Measurements from ENCODE around the gene RASSF1. TPM values are rescaled to one million over a fixed set of nuclear protein-coding genes. Genes with fewer than 3 reads are reported as not detected.

RASSF1 gene
- total RNA-seq, 1 donor = 45.7 TPM

DNA sequence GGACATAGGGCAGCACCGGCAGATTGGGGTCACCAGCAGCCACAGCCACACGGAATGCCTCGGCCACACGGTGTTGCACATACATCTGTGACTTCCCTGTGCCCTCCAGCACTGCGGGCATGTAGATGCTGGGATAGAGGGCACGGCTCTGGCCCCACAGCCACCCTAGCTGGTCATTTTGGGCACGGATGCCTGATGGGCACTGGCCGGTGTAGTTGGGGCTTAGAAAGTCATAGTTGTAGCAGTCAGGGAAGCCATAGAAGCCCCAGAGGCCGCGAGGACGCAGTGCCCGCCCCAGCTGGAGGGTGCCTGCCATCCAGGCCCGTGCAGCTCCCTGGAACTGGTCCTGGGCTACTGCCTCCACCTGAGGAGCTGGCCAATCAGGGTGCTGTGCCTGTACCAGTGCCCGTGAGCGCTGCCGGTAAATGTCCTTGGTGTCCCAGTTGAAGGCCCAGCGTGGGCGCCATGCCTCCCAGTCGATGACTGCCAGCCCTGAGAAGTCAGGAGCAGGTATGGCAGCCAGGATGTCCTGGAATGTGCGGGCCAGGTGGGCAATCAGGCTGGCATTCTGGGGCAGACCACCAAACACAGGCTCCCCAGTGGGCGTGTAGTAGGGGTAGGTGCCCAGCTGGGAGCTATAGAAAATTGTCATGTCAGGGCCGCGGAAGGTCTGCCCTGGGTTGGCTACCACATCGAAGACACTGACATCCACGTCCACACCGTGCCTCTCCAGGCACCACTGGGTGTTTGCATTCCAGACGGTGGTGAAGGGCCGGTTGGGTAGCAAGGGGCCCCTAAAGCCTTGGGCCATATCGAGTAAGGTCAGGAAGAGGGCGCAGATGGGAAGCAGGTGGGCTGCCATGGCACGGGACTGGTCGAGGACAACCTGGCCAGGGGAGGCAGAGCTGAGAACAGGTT is 38.3 kb downstream of the RASSF1 start:
- H3K4me3 ChIP-seq (ENCODE audit: low read depth, low read length) = no peak overlapping the region
- DNase-seq (ENCODE audit: low read depth) = no peak
- TF ChIP-seq, protein P1, sequence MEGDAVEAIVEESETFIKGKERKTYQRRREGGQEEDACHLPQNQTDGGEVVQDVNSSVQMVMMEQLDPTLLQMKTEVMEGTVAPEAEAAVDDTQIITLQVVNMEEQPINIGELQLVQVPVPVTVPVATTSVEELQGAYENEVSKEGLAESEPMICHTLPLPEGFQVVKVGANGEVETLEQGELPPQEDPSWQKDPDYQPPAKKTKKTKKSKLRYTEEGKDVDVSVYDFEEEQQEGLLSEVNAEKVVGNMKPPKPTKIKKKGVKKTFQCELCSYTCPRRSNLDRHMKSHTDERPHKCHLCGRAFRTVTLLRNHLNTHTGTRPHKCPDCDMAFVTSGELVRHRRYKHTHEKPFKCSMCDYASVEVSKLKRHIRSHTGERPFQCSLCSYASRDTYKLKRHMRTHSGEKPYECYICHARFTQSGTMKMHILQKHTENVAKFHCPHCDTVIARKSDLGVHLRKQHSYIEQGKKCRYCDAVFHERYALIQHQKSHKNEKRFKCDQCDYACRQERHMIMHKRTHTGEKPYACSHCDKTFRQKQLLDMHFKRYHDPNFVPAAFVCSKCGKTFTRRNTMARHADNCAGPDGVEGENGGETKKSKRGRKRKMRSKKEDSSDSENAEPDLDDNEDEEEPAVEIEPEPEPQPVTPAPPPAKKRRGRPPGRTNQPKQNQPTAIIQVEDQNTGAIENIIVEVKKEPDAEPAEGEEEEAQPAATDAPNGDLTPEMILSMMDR (IDR thresholded peaks at IDR 0.05; ENCODE audit: insufficient read depth, low read length) = no peak

DNA sequence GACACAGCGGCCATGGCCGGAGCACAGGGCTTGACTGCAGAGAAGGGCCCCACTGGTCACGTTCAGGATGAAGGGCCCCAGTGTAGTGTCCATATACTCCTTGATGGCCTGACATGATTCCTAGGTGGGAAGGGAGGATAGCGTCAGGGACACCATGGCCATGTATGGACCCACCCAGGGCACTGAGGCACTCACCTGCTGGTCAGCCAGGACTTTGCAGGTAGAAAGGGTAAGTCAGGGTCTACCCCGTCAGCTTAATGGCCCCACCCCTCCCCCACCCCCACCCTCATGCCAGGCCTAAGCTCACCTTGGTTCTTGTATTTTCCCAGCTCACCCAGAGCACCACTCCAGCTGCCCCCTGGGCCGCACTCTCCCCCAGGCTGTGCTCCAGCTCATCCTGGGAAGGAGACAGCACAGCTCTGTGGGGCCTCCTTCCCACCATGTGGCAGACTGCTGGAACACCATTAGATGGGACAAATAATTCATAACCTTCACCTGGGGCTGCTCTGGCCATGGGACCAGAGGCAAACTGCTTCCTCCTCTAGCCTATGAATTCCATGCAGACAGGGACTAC is 39.9 kb downstream of the RASSF1 start:
- TF ChIP-seq, protein P1 (IDR thresholded peaks at IDR 0.05; ENCODE audit: insufficient read depth, low read length) = no peak
- DNase-seq (ENCODE audit: low read depth) = no peak
- no peak overlapping the region for H3K4me3 ChIP-seq (ENCODE audit: low read depth, low read length)

DNA sequence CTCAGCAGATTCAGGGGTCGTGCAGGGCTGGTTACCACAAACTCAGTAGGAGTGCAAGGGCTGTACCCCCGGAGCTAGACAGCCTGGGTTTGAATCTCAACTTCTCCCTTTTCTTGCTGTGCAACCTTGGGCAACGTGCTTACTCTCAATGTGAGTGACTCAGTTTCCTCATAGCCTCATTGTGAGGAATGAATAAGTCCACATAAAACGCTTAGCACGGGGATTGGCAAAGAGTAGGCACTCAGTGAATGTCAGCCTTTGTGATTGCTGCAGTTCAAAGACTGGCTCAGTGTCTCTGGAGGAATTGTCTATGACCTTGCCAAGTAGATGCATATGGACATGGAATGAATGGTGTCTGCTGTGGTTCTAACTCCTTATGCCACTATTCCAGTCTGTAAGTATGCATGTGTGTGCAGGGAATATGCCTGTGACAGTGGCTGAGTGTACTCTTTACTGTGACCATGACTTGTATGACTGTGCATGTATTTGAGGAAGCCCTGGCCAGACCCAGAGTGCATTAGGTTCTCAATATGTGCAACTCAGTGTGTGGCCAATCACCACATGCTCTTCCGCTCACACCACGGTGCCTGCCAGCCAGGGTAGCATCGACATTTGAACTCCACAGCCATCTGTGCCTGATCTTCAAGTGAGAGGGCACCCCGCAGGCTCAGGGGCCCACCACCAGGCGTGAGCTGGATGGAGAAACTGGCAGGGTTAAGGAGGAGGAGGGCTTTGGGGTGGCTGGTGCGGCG is 40.5 kb downstream of the RASSF1 start:
- peak; percentile 63 for DNase-seq (ENCODE audit: low read depth)

DNA sequence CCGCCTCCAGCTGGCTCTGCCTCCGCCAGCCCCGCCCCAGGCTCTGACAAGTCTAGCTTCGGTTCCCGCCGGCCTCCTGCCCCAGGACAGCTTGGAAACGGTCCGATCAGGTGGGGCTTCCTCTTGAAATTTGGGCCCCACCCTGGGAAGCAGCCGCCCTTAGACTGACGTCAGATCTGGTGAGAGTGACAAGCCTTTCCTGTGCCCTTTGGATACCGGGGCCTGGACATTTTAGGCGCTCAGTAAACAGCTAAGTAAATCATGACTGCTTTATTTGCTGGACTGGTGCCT is 41.1 kb downstream of the RASSF1 start:
- no peak for DNase-seq (ENCODE audit: low read depth)
- TF ChIP-seq, protein P1 (IDR thresholded peaks at IDR 0.05; ENCODE audit: insufficient read depth, low read length) = no peak
- peak overlapping the region; percentile 64 for H3K4me3 ChIP-seq (ENCODE audit: low read depth, low read length)

More for the DNA sequence above, 40.5 kb downstream of the RASSF1 start:
- peak overlapping the region; percentile 64 for H3K4me3 ChIP-seq (ENCODE audit: low read depth, low read length)
- TF ChIP-seq, protein P1 (IDR thresholded peaks at IDR 0.05; ENCODE audit: insufficient read depth, low read length) = no peak

DNA sequence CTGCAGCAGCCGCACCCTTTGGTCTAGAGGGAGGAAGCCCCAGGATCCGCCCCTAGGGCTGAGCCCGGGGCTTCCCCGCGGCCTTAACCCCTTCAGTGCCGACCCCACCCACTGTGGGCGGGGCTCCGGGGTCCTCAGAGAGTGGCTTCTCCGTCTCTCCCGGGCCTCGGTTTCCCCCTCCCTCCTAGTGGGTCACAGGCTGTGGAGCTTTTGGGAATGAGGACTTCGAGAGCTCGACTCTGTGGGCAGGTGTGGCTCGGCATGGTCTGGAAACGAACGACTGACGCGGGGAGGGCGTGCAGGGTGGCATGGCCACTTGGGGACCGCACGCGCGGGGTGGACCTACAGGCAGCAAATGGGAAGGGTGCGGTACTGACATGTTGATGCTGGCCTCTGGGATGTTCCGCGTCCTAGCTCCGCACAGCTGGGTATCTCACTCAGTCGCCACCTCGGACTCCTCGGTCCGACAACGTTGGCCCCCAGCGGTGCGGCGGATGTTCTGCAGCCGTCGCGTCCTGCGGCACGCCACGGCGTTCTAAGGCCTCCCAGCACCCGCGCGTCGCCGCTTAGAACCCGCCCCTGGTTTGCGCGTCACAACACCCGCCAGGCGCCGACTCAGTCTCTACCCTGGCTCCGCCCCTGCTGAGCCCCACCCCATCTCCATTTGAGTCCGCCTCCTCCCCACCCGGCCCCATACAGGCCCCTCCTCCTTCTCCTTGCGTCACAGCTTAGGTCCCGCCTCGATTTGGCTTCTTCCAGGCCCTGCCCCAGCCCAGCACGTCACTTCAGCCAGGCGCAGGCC is 41.6 kb downstream of the RASSF1 start, which contains the start of the genes HYAL3 and NAA80:
Gene HYAL3, minus strand, starts transcription at position 570 of the 802 bp plus-strand sequence. CDS start 3,803 bp downstream, outside the sequence.
Gene NAA80, minus strand, starts transcription at position 570 of the 802 bp plus-strand sequence. CDS start 1,942 bp downstream, outside the sequence.
- TF ChIP-seq, protein P1 (IDR thresholded peaks at IDR 0.05; ENCODE audit: insufficient read depth, low read length) = peak; percentile 24
- peak within 1 kb of the TSS; percentile 94 for H3K4me3 ChIP-seq (ENCODE audit: low read depth, low read length)
- peak; percentile 100 for DNase-seq (ENCODE audit: low read depth)

Data from fibroblast of the aortic adventitia (primary cell).